ENCODE data around the gene VAMP4.

The VAMP4 gene

GRCh38 chr1:171652234-171652822 is 89.5 kb downstream of the VAMP4 start, which contains the start of gene MYOC:
Gene MYOC, minus strand, starts transcription at chr1:171652688. Its CDS starts 77 bp downstream, at chr1:171652611.
- no peak for DNase-seq (ENCODE audit: low read depth)

All from fibroblast of the conjunctiva (primary cell).